WERI-Rb-1 (cell line): ENCODE measurements around the gene EVC2.

Experiments
- DNase-seq: peaks from one replicate; pipeline ENCODE4 v3.0.0-alpha.2; 2020
- H3K27ac ChIP-seq: fragments of 250-450 bp; sonication (Bioruptor Pico); 2 replicates; pipeline ENCODE4 v1.5.1; 2020; ENCODE audit warnings: mild to moderate bottlenecking, moderate library complexity
- H3K27me3 ChIP-seq: fragments of 250-450 bp; sonication (Bioruptor Pico); 2 replicates; pipeline ENCODE4 v1.5.1; 2021; ENCODE audit warnings: mild to moderate bottlenecking, low read depth, moderate library complexity; ENCODE audit not compliant: insufficient read depth, severe bottlenecking
- H3K36me3 ChIP-seq: fragments of 250-450 bp; sonication (Bioruptor Pico); 2 replicates; pipeline ENCODE4 v1.5.1; 2020; ENCODE audit warnings: mild to moderate bottlenecking, moderate library complexity
- H3K4me3 ChIP-seq: 2 replicates; pipeline ENCODE4 v1.5.1; 2011; ENCODE audit warnings: low read depth, mild to moderate bottlenecking, control low read depth, low read length
- H3K9me3 ChIP-seq: fragments of 250-450 bp; sonication (Bioruptor Pico); 2 replicates; pipeline ENCODE4 v1.5.1; 2021; ENCODE audit warnings: mild to moderate bottlenecking, moderate library complexity; ENCODE audit not compliant: severe bottlenecking
- CTCF ChIP-seq: IDR thresholded peaks from 2 replicates; pipeline ENCODE4 v1.5.1; 2011; ENCODE audit warnings: low read depth, mild to moderate bottlenecking, control low read depth, inconsistent platforms, low read length

Gene EVC2

GRCh38 chr4:5755679-5756078, 47.3 kb upstream of the EVC2 start:
- H3K36me3 ChIP-seq: peaks cover 65% of the 10 kb centered on the region

GRCh38 chr4:5755161-5755560, 46.8 kb upstream of the EVC2 start:
- DNase-seq: no peak
- H3K36me3 ChIP-seq: peaks cover 68% of the 10 kb centered on the region
- H3K9me3 ChIP-seq: peaks cover 7% of the 10 kb centered on the region
- no peaks in the 10 kb centered on the region for H3K27me3 ChIP-seq
- TF ChIP-seq CTCF: no peak
- H3K27ac ChIP-seq: no peak overlapping the region
- H3K4me3 ChIP-seq: no peak overlapping the region

More at GRCh38 chr4:5755679-5756078, 47.3 kb upstream of the EVC2 start:
- no peak for TF ChIP-seq CTCF
- no peak for DNase-seq
- no peak overlapping the region for H3K4me3 ChIP-seq
- no peaks in the 10 kb centered on the region for H3K27me3 ChIP-seq
- peaks cover 7% of the 10 kb centered on the region for H3K9me3 ChIP-seq
- H3K27ac ChIP-seq: no peak overlapping the region; the same call in 1 of the 2 replicates

- H3K4me3 ChIP-seq: no peak overlapping the region
- no peak overlapping the region for H3K27ac ChIP-seq
- no peak for TF ChIP-seq CTCF
- no peaks in the 10 kb centered on the region for H3K27me3 ChIP-seq
- H3K9me3 ChIP-seq: peaks cover 7% of the 10 kb centered on the region
- no peak for DNase-seq
- H3K36me3 ChIP-seq: peaks cover 75% of the 10 kb centered on the region
Measured at GRCh38 chr4:5754529-5754881, 46.1 kb upstream of the EVC2 start.

GRCh38 chr4:5753766-5754528, 45.6 kb upstream of the EVC2 start:
- TF ChIP-seq CTCF: no peak
- Histone ChIP-seq H3K9me3 (peaks cover 7% of the 10 kb centered on the region), H3K27ac (peak overlapping the region; percentile 92), H3K27me3 (no peaks in the 10 kb centered on the region), H3K4me3 (no peak overlapping the region), H3K36me3 (peaks cover 76% of the 10 kb centered on the region)
- DNase-seq: no peak

- peaks cover 73% of the 10 kb centered on the region for H3K36me3 ChIP-seq
- H3K9me3 ChIP-seq: peaks cover 7% of the 10 kb centered on the region
- peak overlapping the region; percentile 92 for H3K27ac ChIP-seq
- TF ChIP-seq CTCF: no peak
- H3K27me3 ChIP-seq: no peaks in the 10 kb centered on the region
- DNase-seq: no peak
- H3K4me3 ChIP-seq: no peak overlapping the region
Measured at GRCh38 chr4:5753366-5753765, 45.0 kb upstream of the EVC2 start.
